ENCODE data around the gene HGD. TPM values are rescaled to one million over a fixed set of nuclear protein-coding genes. Genes with fewer than 3 reads are reported as not detected.

HGD gene
- total RNA-seq, 1 experiment from 2014 or later, result 0.33 TPM

- Histone ChIP-seq H4K91ac (ENCODE audit: insufficient read length, low read depth, low read length) (no peak overlapping the region), H3K23ac (ENCODE audit: insufficient read length, low read depth, low read length) (no peak overlapping the region), H2BK120ac (ENCODE audit: low read depth, low read length, poor library complexity, severe bottlenecking) (no peak overlapping the region), H3K27ac (ENCODE audit: insufficient read length, low read depth, low read length) (no peak overlapping the region), H3K27me3 (ENCODE audit: insufficient read depth, low read length) (no peaks in the 10 kb centered on the region), H3K18ac (ENCODE audit: insufficient read length, low read depth, low read length) (no peak overlapping the region), H3K14ac (ENCODE audit: insufficient read depth, low read length) (no peak overlapping the region), H3K79me2 (ENCODE audit: insufficient read depth, low read length) (no peaks in the 10 kb centered on the region), H4K8ac (replicated peaks; ENCODE audit: insufficient read length, low read depth, low read length) (no peak overlapping the region), H3K56ac (ENCODE audit: insufficient read length, low read depth, low read length) (no peak overlapping the region), H3K4me2 (ENCODE audit: insufficient read depth, insufficient read length, low read length) (no peak overlapping the region), H4K20me1 (ENCODE audit: control insufficient read depth, insufficient read depth, insufficient read length) (no peaks in the 10 kb centered on the region), H2BK15ac (ENCODE audit: low read depth, low read length) (no peak overlapping the region), H3K23me2 (ENCODE audit: insufficient read length, low read depth, low read length, poor library complexity, severe bottlenecking) (no peaks in the 10 kb centered on the region), H2BK20ac (ENCODE audit: low read depth, low read length, poor library complexity, severe bottlenecking) (no peak overlapping the region), H3K4ac (ENCODE audit: low read depth, low read length) (no peak overlapping the region), H3K9me3 (ENCODE audit: control insufficient read depth, low read depth, low read length) (no peaks in the 10 kb centered on the region), H2BK12ac (ENCODE audit: insufficient read length, low read depth, low read length) (no peak overlapping the region), H2AK5ac (ENCODE audit: insufficient read length, low read length) (no peak overlapping the region), H3T11ph (ENCODE audit: low read length) (no peak overlapping the region), H2BK5ac (ENCODE audit: insufficient read length, low read length) (no peak overlapping the region), H3K4me1 (ENCODE audit: insufficient read depth, low read length) (no peaks in the 10 kb centered on the region), H4K5ac (ENCODE audit: insufficient read length, low read depth, low read length) (no peak overlapping the region), H2AFZ (ENCODE audit: low read length) (no peak overlapping the region), H3K79me1 (ENCODE audit: insufficient read depth, low read depth, low read length, poor library complexity, severe bottlenecking) (no peaks in the 10 kb centered on the region), H3K9ac (ENCODE audit: extremely low read depth, insufficient read length, low read length) (no peak overlapping the region)
- peaks cover 4 to 8% of the 10 kb centered on the region in 2 experiments; a peak in 4 of 5 replicates for H3K9me3 Mint-ChIP-seq
- H3K4me3 Mint-ChIP-seq, result no peak overlapping the region
- H3K27ac Mint-ChIP-seq, result no peak overlapping the region; a peak in 1 of 7 replicates
- peaks cover 3 to 10% (median 5%) of the 10 kb centered on the region in 3 experiments; a peak in 4 of 7 replicates for H3K36me3 Mint-ChIP-seq (ENCODE audit: insufficient read depth in 1 of 3, low read depth in 3 of 3)
- no peaks in the 10 kb centered on the region for H3K27me3 Mint-ChIP-seq (ENCODE audit: low read depth)
- no peak for DNase-seq
- peaks cover 10 to 11% of the 10 kb centered on the region in 2 experiments for H3K4me1 Mint-ChIP-seq
- TF ChIP-seq, protein P1, sequence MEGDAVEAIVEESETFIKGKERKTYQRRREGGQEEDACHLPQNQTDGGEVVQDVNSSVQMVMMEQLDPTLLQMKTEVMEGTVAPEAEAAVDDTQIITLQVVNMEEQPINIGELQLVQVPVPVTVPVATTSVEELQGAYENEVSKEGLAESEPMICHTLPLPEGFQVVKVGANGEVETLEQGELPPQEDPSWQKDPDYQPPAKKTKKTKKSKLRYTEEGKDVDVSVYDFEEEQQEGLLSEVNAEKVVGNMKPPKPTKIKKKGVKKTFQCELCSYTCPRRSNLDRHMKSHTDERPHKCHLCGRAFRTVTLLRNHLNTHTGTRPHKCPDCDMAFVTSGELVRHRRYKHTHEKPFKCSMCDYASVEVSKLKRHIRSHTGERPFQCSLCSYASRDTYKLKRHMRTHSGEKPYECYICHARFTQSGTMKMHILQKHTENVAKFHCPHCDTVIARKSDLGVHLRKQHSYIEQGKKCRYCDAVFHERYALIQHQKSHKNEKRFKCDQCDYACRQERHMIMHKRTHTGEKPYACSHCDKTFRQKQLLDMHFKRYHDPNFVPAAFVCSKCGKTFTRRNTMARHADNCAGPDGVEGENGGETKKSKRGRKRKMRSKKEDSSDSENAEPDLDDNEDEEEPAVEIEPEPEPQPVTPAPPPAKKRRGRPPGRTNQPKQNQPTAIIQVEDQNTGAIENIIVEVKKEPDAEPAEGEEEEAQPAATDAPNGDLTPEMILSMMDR (conservative IDR thresholded peaks at IDR 0.05), result no peak
- no CpG with 5 or more reads among the region's 6 CpGs for WGBS (ENCODE audit: extremely low coverage, insufficient read length, low lambda C conversion rate)
Observed at GRCh38 chr3:120637851-120638559, 44.0 kb downstream of the HGD start.
